GM15510 (cell line): Measurements from ENCODE around the gene UBE2G2.

Experiments
- POLR2A ChIP-seq: IDR thresholded peaks from 3 replicates; pipeline ENCODE4 v1.6.1; 2011; ENCODE audit warnings: borderline replicate concordance; ENCODE audit not compliant: insufficient read length; ENCODE audit errors: extremely low read depth

UBE2G2 gene

DNA sequence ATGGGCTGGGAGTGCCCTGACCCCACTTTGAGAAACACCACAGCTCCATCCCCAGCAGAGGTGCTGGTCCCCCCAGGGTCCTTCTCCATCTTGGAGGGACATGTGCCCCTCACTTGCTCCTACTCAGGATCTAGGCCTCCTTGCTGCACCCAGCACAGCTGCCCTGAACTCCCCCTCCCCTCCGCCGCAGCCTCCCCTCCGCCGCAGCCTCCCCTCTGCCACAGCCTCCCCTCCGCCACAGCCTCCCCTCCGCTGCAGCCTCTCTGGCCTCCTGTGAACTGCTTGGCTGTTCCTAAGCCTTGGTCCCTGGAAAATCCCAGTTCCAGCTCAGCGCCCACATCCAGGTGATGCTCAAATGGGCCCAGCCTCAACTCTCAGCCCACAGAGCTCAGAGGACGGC, 74.3 kb downstream of the UBE2G2 start:
- no peak for TF ChIP-seq POLR2A

DNA sequence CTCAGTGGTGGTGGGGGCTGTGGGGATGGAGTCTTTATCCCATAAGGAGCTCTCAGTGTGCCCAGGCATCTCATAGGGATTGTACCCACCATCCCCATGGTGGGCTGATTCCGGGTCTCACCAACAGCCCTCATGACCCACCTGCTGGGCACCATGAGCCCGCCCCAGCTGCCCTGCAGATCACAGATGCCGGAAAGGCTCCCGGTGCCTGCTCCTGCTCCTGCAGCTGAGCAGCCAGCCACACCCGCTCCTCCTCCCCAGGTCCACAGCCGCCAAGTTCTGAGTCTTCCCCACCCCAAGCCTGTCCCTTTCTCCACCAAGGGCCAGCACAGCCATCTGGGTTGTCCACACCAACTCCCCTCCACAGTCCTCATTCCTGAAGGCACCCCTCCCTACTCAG, 74.8 kb downstream of the UBE2G2 start:
- no peak for TF ChIP-seq POLR2A

DNA sequence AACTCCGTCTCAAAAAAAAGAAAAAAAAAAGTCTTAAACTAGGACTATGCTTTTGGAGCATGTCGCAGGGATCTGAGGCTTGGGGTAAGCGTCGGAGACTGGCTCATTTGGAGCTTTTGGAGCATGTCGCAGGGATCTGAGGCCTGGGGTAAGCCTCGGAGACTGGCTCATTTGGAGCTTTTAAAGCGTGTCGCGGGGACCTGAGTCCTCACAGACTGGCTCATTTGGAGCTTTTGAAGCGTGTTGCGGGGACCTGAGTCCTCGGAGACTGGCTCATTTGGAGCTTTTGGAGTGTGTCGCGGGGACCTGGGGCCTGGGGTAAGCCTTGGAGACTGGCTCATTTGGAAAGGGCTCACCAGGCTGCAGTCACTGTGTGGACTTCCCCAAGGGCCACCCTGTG, 76.7 kb downstream of the UBE2G2 start:
- no peak for TF ChIP-seq POLR2A

DNA sequence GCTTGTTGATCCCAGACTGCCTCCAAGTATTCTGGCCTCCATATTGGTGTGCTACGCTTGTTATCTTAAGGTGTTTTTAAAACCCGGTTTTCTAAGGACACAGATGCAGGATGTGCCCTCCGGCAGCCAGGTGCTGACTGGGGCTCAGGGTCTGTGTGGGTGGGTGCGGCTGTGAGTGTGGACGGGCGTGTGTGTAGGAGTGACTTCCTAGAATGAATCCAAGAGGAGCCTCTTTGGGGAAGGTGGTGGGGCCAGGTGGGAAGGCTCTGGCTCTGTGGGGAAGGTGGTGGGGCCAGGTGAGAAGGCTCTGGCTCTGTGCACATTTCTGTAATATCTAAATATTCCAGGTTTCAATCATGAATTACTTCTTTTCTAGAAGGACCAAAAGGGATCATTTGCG, 77.4 kb downstream of the UBE2G2 start:
- no peak for TF ChIP-seq POLR2A

DNA sequence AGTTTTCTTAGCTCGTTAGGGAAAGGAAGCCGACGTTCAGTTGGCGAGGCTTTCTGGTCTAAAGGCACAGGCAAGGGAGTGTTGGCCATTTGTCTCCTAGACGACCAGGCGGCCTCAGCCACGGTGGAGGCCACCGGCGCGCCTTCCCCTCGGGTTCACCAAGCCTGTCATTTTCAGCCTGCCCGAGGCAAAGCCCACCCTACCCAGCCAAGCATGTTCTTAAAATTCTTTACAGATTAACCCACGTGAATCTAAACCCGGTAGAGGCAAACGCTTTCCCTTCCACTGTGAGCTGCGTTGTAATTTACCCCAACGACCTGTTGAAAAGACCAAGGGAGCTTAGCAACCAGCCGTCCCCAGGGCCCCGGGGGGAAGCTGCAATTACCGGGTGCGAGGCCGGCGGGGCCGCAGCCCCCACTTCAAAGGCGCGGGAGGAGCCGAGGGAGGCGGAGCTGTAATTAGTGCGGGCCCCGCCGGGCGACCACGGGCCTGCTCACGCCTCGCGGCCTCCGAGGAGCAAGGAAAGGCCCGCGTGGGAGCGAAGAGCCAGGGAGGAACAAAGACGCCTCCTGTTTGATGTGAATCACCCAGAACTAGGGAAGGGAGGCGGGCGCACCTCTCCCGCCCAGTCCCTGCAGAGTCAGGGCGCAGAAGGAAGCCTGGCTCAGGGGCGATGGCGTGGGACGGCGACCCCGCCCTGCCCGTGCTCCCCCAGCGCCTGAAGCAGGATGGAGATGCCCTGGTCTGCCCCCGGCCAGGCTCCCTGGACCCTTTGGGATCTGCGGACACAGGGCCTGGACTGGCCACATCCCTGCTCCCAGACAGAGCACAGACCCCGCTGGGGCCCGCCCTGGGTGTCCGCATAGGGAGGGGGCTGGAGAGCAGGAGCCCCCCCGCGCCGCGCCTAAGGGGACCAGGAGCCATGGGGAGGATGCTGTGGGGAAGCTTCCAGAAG, 78.2 kb downstream of the UBE2G2 start:
- TF ChIP-seq POLR2A, result no peak

DNA sequence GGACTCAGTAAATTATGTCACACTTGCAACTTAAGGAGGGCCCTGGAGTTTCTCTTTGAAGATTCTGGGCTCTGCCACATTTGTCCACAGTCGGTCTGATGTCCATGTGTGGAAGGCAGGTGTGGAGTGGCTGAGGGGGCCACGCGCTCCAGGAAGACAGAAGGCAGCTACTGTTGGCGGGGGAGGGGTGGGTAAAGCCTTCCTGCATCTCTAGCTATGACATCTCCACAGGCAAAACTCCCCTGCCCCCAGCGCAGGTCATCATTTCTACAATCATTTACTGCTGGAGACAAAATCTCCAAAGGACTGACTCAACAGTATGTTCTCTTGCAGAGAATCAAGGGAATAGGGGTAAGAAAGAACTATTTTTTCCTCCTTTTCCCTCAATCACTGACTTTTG, 78.9 kb downstream of the UBE2G2 start:
- no peak for TF ChIP-seq POLR2A

DNA sequence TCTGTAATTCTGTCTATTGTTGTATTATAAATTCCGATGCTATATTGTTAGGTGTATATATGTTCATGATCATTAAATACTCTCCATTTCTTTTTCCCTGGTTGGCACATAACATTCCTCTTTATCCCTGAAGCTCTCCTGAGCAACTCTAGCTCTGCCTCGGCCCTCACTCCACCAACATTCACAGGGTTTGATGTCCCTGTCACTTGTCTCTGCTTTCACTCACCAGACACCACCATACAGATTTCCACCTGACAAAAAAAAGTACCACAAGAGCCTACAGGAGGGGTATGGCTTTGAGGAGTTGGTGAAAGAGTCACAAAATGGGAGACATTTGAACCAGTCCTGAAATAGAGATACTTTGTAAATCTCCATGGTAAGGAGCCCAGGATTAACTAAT, 81.5 kb downstream of the UBE2G2 start:
- no peak for TF ChIP-seq POLR2A
